H1 (cell line): ENCODE measurements around the gene TMOD4. TPM values are rescaled to one million over a fixed set of nuclear protein-coding genes. Genes with fewer than 3 reads are reported as not detected.

Experiments
- CBX5 ChIP-seq: fragments of 300-800, 300-1000 bp; sonication (generic); IDR thresholded peaks from 2 replicates; pipeline ENCODE4 v1.7.1; 2016; ENCODE audit warnings: antibody characterized with exemption, low read length, low read depth
- CHD2 ChIP-seq: IDR thresholded peaks from 2 replicates; pipeline ENCODE4 v1.6.1; 2012; ENCODE audit warnings: low read length, improper control_type of control experiment
- E2F6 ChIP-seq: IDR thresholded peaks from 2 replicates; pipeline ENCODE4 v1.6.1; 2012; ENCODE audit warnings: inconsistent platforms
- JUND ChIP-seq: IDR thresholded peaks from 2 replicates; pipeline ENCODE4 v1.6.1; 2011; ENCODE audit warnings: mild to moderate bottlenecking, improper control_type of control experiment, low read length
- MAFK ChIP-seq: IDR thresholded peaks from 2 replicates; pipeline ENCODE4 v1.6.1; 2012; ENCODE audit warnings: low read depth, mild to moderate bottlenecking, improper control_type of control experiment, low read length
- RNF2 ChIP-seq: fragments of 200-900, 300-1000 bp; sonication (generic); IDR thresholded peaks from 2 replicates; pipeline ENCODE4 v1.7.1; 2016; ENCODE audit warnings: borderline replicate concordance, low read depth, mild to moderate bottlenecking, antibody characterized with exemption, low read length; ENCODE audit not compliant: poor library complexity, severe bottlenecking; ENCODE audit errors: missing control alignments
- SIX5 ChIP-seq: IDR thresholded peaks from 2 replicates; pipeline ENCODE4 v1.6.1; 2011; ENCODE audit warnings: mild to moderate bottlenecking, low read depth, low read length
- SP4 ChIP-seq: IDR thresholded peaks from 2 replicates; pipeline ENCODE4 v1.6.1; 2012; ENCODE audit warnings: low read length, inconsistent platforms
- TAF1 ChIP-seq: IDR thresholded peaks from 2 replicates; pipeline ENCODE4 v1.6.1; 2011; ENCODE audit warnings: mild to moderate bottlenecking, low read depth, low read length
- TBP ChIP-seq: IDR thresholded peaks from 2 replicates; pipeline ENCODE4 v1.6.1; 2011; ENCODE audit warnings: low read depth, low read length, improper control_type of control experiment
- polyA plus RNA-seq, 7 experiments: library from polyadenylated mRNA; depleted of rRNA in 3 of 7; stranded (reverse) in 5 of 7; unstranded in 2 of 7; fragments of >200 nt in 5 of 7; fragments of 200-250 nt in 2 of 7; gene quantifications; 1 replicate in 5 of 7; 2 replicates in 1 of 7; 4 replicates in 1 of 7; pipeline versions ENCODE4 v1.2.1 to v1.2.3, GENCODE V29; 2011 to 2013; ENCODE audit warnings: missing spikeins in 2 of 7, mixed read lengths in 2 of 7
- total RNA-seq: library from RNA; stranded (reverse); fragmentation: NEBNext Ultra II Directional; extraction: Animal tissue kit (Norgen Biotek cat#: 25700); gene quantifications from 2 replicates; pipeline ENCODE4 v1.2.1, GENCODE V29; 2021

TMOD4 gene
- total and polyA plus RNA-seq, 2 of the 8 experiments (the other 6 are each of a cell fraction or from before 2014, with no cell fraction given), result 0.42 TPM; not detected in 1

GRCh38 chr1:151146412-151147131, 29.2 kb downstream of the TMOD4 start, which contains the start of gene SEMA6C (continued):
- TF ChIP-seq TAF1, result peak; percentile 64
- no peak for TF ChIP-seq JUND
- TF ChIP-seq RNF2, result no peak
- 0 out of 2 replicates have a peak, but pooled peaks have one; percentile 23 for TF ChIP-seq TBP
- TF ChIP-seq E2F6, result peak; percentile 27
- no peak for TF ChIP-seq MAFK
- TF ChIP-seq SP4, result no peak
- peak; percentile 12; the same call in 1 of the 2 replicates for TF ChIP-seq CHD2
- no peak for TF ChIP-seq CBX5
- no peak for TF ChIP-seq SIX5
